ENCODE measurements around the gene TSR1. TPM values are rescaled to one million over a fixed set of nuclear protein-coding genes. Genes with fewer than 3 reads are reported as not detected.

The TSR1 gene
- polyA plus RNA-seq, 3 donors, result 8.1 to 10.8 (median 9.3) TPM

GRCh38 chr17:2380950-2381649 lies 44.8 kb upstream of the TSR1 start:
- no peaks in the 10 kb centered on the region for H3K9me3 ChIP-seq (replicated peaks in 1 of 2; ENCODE audit: control insufficient read depth in 1 of 2, insufficient read depth in 1 of 2, low read length in 2 of 2)
- TF ChIP-seq CTCF (IDR thresholded peaks at IDR 0.05), result no peak
- intact Hi-C loops (cut with micrococcal nuclease), result loop anchor here in 1 of 2 donors (10.0 kb wide), 1 partner anchor 294 kb away; no protein-coding TSS in a partner anchor
- H3K27me3 Mint-ChIP-seq (ENCODE audit: low read depth in 3 of 3), result peaks cover 0 to 1% (median 0%) of the 10 kb centered on the region in 3 donors
- peaks cover 14% of the 10 kb centered on the region for H4K20me1 ChIP-seq (ENCODE audit: insufficient read depth, low read length)
- 92% methylated on average over 10 of the region's 15 CpGs for WGBS (ENCODE audit: insufficient coverage)
- no peaks in the 10 kb centered on the region for H3K79me2 ChIP-seq (ENCODE audit: insufficient read depth, low read length)
- no peaks in the 10 kb centered on the region for H3K27me3 ChIP-seq (ENCODE audit: control insufficient read depth in 2 of 2, insufficient read depth in 2 of 2, low read length in 2 of 2)
- H3K27ac Mint-ChIP-seq, result peak overlapping the region in 3 of 7 donors; percentile 12 to 48 (median 46)
- H3K9ac ChIP-seq (ENCODE audit: insufficient read depth, low read length, poor library complexity, severe bottlenecking), result no peak overlapping the region
- peaks cover 47 to 67% of the 10 kb centered on the region in 2 donors for H3K36me3 ChIP-seq (replicated peaks in 1 of 2; ENCODE audit: control insufficient read depth in 1 of 2, insufficient read depth in 2 of 2, low read length in 2 of 2)
- no peak overlapping the region for H3K4me3 ChIP-seq (replicated peaks in 1 of 3; ENCODE audit: low read depth in 2 of 3, low read length in 3 of 3)
- no peak overlapping the region for H3K27ac ChIP-seq (ENCODE audit: low read depth in 1 of 2, low read length in 2 of 2)
- H2AFZ ChIP-seq (ENCODE audit: insufficient read depth, low read depth, low read length, poor library complexity, severe bottlenecking), result no peak overlapping the region
- H3K9me3 Mint-ChIP-seq, result no peaks in the 10 kb centered on the region
- no peak overlapping the region for H3K4me3 Mint-ChIP-seq
- no peak for DNase-seq
- H3K4me2 ChIP-seq (replicated peaks; ENCODE audit: extremely low read depth, low read length, poor library complexity, severe bottlenecking), result no peak overlapping the region
- peaks cover 39 to 82% of the 10 kb centered on the region in 2 donors for H3K36me3 Mint-ChIP-seq
- peaks cover 6 to 9% of the 10 kb centered on the region in 2 donors for H3K4me1 ChIP-seq (ENCODE audit: control insufficient read depth in 1 of 2, insufficient read depth in 2 of 2, low read length in 2 of 2)
- peaks cover 9% of the 10 kb centered on the region for H3K4me1 Mint-ChIP-seq

GRCh38 chr17:2380226-2380922 lies 44.1 kb upstream of the TSR1 start:
- TF ChIP-seq CTCF (IDR thresholded peaks at IDR 0.05), result no peak
- no peak overlapping the region for H3K9ac ChIP-seq (ENCODE audit: insufficient read depth, low read length, poor library complexity, severe bottlenecking)

More at GRCh38 chr17:2380226-2380922, 44.1 kb upstream of the TSR1 start:
- Mint-ChIP-seq H3K4me3 (no peak overlapping the region), H3K36me3 (peaks cover 40 to 81% of the 10 kb centered on the region in 2 donors), H3K27ac (peak overlapping the region in 3 of 7 donors; percentile 1 to 46 (median 6)), H3K27me3 (ENCODE audit: low read depth in 3 of 3) (peaks cover 0 to 1% (median 0%) of the 10 kb centered on the region in 3 donors), H3K9me3 (no peaks in the 10 kb centered on the region), H3K4me1 (peaks cover 9% of the 10 kb centered on the region)
- Histone ChIP-seq H3K4me1 (ENCODE audit: control insufficient read depth in 1 of 2, insufficient read depth in 2 of 2, low read length in 2 of 2) (peaks cover 6 to 9% of the 10 kb centered on the region in 2 donors), H2AFZ (ENCODE audit: insufficient read depth, low read depth, low read length, poor library complexity, severe bottlenecking) (no peak overlapping the region), H3K4me2 (replicated peaks; ENCODE audit: extremely low read depth, low read length, poor library complexity, severe bottlenecking) (no peak overlapping the region), H3K36me3 (replicated peaks in 1 of 2; ENCODE audit: control insufficient read depth in 1 of 2, insufficient read depth in 2 of 2, low read length in 2 of 2) (peaks cover 47 to 67% of the 10 kb centered on the region in 2 donors), H4K20me1 (ENCODE audit: insufficient read depth, low read length) (peaks cover 10% of the 10 kb centered on the region), H3K79me2 (ENCODE audit: insufficient read depth, low read length) (no peaks in the 10 kb centered on the region), H3K4me3 (replicated peaks in 1 of 3; ENCODE audit: low read depth in 2 of 3, low read length in 3 of 3) (no peak overlapping the region), H3K27me3 (ENCODE audit: control insufficient read depth in 2 of 2, insufficient read depth in 2 of 2, low read length in 2 of 2) (no peaks in the 10 kb centered on the region), H3K27ac (ENCODE audit: low read depth in 1 of 2, low read length in 2 of 2) (no peak overlapping the region), H3K9me3 (replicated peaks in 1 of 2; ENCODE audit: control insufficient read depth in 1 of 2, insufficient read depth in 1 of 2, low read length in 2 of 2) (no peaks in the 10 kb centered on the region)
- DNase-seq, result no peak
- intact Hi-C loops (cut with micrococcal nuclease), result loop anchor here in 1 of 2 donors (10.0 kb wide), 1 partner anchor 294 kb away; no protein-coding TSS in a partner anchor
- WGBS (ENCODE audit: insufficient coverage), result 94% methylated on average over 13 of the region's 16 CpGs

All from CD14-positive monocyte (primary cell).